ENCODE data around the gene DCP2.

Gene DCP2

DNA sequence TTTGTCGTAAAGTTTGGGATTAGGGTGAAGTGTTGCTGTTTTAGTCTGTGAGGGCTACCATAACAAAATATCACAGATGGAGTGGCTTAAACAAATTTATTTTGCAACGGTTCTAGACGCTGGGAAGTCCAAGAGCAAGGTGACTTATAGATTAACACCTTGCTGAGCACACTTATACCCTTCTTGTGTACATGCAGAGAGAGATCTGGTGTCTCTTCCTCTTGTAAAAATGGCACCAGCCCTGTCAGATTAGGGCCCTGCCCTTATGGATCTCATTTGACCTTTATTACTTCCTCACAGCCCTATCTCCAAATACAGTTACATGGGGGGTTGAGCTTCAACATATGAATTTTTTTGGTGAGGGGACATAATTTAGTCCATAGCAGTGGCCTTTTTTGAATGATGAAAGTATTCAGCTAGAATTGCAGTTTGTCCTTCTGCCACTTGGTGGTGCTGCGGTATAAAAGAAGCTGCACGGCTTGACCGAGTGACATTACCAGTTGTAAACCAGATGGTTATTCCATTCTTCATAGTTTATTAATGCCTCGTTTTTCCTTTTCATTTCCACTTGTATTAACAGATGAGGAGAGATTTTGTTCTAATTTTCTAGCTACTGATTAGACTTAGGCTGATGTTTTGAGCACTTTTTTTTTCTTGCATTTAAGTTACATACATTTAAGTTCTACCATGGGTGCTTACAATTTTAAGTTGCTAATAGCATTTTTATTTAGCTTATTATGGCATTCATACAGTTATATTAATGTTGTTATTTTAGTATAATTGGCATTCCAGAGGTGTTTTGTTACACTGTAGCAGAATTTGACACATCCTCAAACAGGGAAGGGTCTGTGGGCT lies 19.4 kb downstream of the DCP2 start:
- H3K9ac ChIP-seq (ENCODE audit: low read length) = no peak overlapping the region
- H3K27me3 ChIP-seq (ENCODE audit: control insufficient read depth, insufficient read depth, low read length) = no peaks in the 10 kb centered on the region
- no peaks in the 10 kb centered on the region for H3K9me3 ChIP-seq (ENCODE audit: control insufficient read depth, low read depth, low read length)
- H3K4me1 ChIP-seq (ENCODE audit: control insufficient read depth, low read depth, low read length) = no peaks in the 10 kb centered on the region
- no peak overlapping the region for H3K4me3 ChIP-seq (ENCODE audit: low read length)
- H3K27ac ChIP-seq (ENCODE audit: low read length) = no peak overlapping the region
- peaks cover 23% of the 10 kb centered on the region for H3K36me3 ChIP-seq (ENCODE audit: control insufficient read depth, low read depth, low read length)

DNA sequence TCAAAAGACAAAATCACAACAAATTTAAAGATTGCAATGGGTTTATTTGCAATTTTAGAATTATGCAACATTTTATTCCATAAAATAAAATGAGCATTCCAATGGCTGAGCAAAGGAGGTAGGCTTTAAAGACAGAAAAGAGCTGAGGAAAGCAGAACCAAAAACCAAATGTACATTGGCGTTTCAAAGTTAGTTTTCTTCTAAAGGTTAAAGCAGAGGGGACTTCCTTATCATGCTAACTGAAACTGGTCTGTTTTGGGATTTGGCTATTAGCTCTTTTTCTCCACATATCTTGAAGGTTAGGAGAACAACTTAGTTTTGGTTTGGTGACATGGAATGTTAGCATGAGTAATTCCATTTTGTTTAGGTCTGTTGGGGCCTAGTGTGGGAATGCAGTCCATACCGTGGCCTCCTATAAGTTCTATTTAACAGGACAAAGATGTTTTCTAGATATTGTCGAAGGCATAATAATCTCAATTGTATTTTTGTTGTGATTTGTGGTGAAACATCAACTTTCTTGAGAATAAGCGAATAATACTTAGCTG lies 20.3 kb downstream of the DCP2 start:
- Histone ChIP-seq H3K27me3 (ENCODE audit: control insufficient read depth, insufficient read depth, low read length) (no peaks in the 10 kb centered on the region), H3K27ac (ENCODE audit: low read length) (no peak overlapping the region), H3K9me3 (ENCODE audit: control insufficient read depth, low read depth, low read length) (no peaks in the 10 kb centered on the region), H3K36me3 (ENCODE audit: control insufficient read depth, low read depth, low read length) (peaks cover 32% of the 10 kb centered on the region), H3K9ac (ENCODE audit: low read length) (no peak overlapping the region), H3K4me1 (ENCODE audit: control insufficient read depth, low read depth, low read length) (no peaks in the 10 kb centered on the region), H3K4me3 (ENCODE audit: low read length) (no peak overlapping the region)

DNA sequence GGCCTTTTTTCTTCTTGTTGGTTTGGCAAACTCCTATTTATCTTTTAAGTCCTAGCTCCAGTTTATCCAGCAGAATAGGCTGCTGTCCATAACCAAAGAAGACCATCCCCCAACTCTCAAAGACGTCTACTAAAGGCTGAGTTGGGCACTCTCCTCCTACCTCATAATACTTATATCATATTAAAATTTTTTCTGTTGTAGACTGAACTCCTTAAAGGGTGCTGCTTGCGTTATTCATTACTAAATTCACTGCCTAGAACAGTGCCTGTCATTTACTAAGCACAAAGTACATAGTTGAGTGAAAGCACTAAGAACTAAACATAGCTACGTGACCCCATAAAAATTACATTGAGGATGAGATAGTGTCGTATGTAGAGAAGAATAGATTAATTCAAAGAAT lies 21.7 kb downstream of the DCP2 start:
- H3K9ac ChIP-seq (ENCODE audit: low read length) = no peak overlapping the region
- no peak overlapping the region for H3K27ac ChIP-seq (ENCODE audit: low read length)
- H3K9me3 ChIP-seq (ENCODE audit: control insufficient read depth, low read depth, low read length) = no peaks in the 10 kb centered on the region
- H3K4me3 ChIP-seq (ENCODE audit: low read length) = no peak overlapping the region
- H3K36me3 ChIP-seq (ENCODE audit: control insufficient read depth, low read depth, low read length) = peaks cover 40% of the 10 kb centered on the region
- no peaks in the 10 kb centered on the region for H3K27me3 ChIP-seq (ENCODE audit: control insufficient read depth, insufficient read depth, low read length)
- H3K4me1 ChIP-seq (ENCODE audit: control insufficient read depth, low read depth, low read length) = no peaks in the 10 kb centered on the region

DNA sequence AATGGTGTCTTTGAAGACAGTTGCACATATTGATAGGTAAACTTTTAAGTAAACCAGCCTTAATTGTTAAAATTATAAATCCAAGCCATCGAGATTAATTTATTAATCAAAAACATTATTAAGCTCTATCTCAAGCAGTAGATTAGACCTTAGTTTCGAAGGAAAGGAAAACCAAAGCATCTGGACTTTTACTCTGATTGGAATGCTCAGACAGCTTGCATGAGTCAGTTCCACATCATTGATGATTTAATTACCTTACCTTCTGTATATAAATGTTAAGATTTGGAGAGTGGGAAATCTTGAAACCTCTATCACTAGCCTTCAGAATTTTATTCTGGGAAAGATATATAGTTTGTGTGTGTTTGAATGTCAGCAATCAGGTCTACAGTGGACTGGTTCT lies 23.9 kb downstream of the DCP2 start:
- H3K36me3 ChIP-seq (ENCODE audit: control insufficient read depth, low read depth, low read length) = peaks cover 47% of the 10 kb centered on the region
- H3K27me3 ChIP-seq (ENCODE audit: control insufficient read depth, insufficient read depth, low read length) = no peaks in the 10 kb centered on the region
- H3K9ac ChIP-seq (ENCODE audit: low read length) = no peak overlapping the region
- no peaks in the 10 kb centered on the region for H3K4me1 ChIP-seq (ENCODE audit: control insufficient read depth, low read depth, low read length)
- no peak overlapping the region for H3K27ac ChIP-seq (ENCODE audit: low read length)
- no peak overlapping the region for H3K4me3 ChIP-seq (ENCODE audit: low read length)
- no peaks in the 10 kb centered on the region for H3K9me3 ChIP-seq (ENCODE audit: control insufficient read depth, low read depth, low read length)

DNA sequence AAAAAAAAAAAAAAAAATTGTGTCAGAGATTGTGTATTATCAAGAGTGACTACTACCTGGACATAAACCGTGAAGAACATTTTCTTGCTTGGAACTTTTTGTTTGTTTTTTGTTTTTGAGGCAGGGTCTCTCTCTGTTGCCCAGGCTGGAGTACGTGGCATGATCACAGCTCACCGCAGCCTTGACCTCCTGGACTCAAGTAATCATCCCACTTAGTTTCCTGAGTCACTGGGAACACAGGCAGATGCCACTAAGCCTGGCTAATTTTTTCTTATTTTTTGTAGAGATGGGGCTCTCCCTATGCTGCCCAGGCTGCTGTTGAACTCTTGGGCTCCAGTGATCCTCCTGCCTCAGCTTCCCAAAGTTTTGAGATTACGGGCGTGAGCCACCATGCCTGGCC lies 25.8 kb downstream of the DCP2 start:
- Histone ChIP-seq H3K4me3 (ENCODE audit: low read length) (no peak overlapping the region), H3K27me3 (ENCODE audit: control insufficient read depth, insufficient read depth, low read length) (no peaks in the 10 kb centered on the region), H3K27ac (ENCODE audit: low read length) (no peak overlapping the region), H3K9ac (ENCODE audit: low read length) (no peak overlapping the region), H3K9me3 (ENCODE audit: control insufficient read depth, low read depth, low read length) (no peaks in the 10 kb centered on the region), H3K4me1 (ENCODE audit: control insufficient read depth, low read depth, low read length) (no peaks in the 10 kb centered on the region), H3K36me3 (ENCODE audit: control insufficient read depth, low read depth, low read length) (peaks cover 53% of the 10 kb centered on the region)

DNA sequence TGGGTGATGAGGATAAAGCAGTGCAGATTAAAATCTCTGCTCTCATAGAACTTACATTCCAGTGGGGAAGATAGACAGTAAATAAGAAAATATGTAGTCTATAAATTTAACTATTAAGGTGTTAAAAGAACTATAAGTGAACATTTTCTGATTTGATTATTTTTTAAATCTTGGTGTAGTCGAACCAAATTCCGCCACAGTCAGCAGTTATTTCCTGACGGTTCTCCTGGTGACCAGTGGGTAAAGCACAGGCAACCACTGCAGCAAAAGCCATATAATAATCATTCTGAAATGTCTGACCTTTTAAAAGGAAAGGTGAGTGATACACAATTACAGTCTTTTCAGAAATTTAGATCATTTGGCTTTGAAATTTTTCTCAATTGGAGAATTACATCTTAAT lies 27.2 kb downstream of the DCP2 start:
- H3K36me3 ChIP-seq (ENCODE audit: control insufficient read depth, low read depth, low read length) = peaks cover 66% of the 10 kb centered on the region
- no peak overlapping the region for H3K9ac ChIP-seq (ENCODE audit: low read length)
- no peaks in the 10 kb centered on the region for H3K4me1 ChIP-seq (ENCODE audit: control insufficient read depth, low read depth, low read length)
- no peaks in the 10 kb centered on the region for H3K27me3 ChIP-seq (ENCODE audit: control insufficient read depth, insufficient read depth, low read length)
- H3K27ac ChIP-seq (ENCODE audit: low read length) = no peak overlapping the region
- no peaks in the 10 kb centered on the region for H3K9me3 ChIP-seq (ENCODE audit: control insufficient read depth, low read depth, low read length)
- no peak overlapping the region for H3K4me3 ChIP-seq (ENCODE audit: low read length)

DNA sequence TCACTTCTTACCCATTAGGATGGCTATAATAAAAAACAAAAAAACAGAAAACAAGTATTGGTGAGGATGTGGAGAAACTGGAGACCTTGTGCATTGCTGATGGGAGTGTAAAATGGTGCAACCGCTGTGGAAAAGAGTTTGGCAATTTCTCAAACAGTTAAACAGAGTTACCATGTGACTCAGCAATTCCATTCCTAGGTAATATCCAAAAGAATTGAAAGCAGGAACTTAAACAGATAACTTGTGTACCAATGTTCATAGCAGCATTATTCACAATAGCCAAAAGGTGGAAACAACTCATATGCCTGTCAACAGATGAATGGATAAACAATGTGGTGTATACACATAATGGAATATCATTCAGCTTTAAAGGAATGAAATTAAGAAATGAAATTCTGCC lies 28.9 kb downstream of the DCP2 start:
- H3K9me3 ChIP-seq (ENCODE audit: control insufficient read depth, low read depth, low read length) = no peaks in the 10 kb centered on the region
- H3K27me3 ChIP-seq (ENCODE audit: control insufficient read depth, insufficient read depth, low read length) = no peaks in the 10 kb centered on the region
- H3K4me3 ChIP-seq (ENCODE audit: low read length) = no peak overlapping the region
- peaks cover 79% of the 10 kb centered on the region for H3K36me3 ChIP-seq (ENCODE audit: control insufficient read depth, low read depth, low read length)
- H3K27ac ChIP-seq (ENCODE audit: low read length) = no peak overlapping the region
- H3K9ac ChIP-seq (ENCODE audit: low read length) = no peak overlapping the region
- no peaks in the 10 kb centered on the region for H3K4me1 ChIP-seq (ENCODE audit: control insufficient read depth, low read depth, low read length)

DNA sequence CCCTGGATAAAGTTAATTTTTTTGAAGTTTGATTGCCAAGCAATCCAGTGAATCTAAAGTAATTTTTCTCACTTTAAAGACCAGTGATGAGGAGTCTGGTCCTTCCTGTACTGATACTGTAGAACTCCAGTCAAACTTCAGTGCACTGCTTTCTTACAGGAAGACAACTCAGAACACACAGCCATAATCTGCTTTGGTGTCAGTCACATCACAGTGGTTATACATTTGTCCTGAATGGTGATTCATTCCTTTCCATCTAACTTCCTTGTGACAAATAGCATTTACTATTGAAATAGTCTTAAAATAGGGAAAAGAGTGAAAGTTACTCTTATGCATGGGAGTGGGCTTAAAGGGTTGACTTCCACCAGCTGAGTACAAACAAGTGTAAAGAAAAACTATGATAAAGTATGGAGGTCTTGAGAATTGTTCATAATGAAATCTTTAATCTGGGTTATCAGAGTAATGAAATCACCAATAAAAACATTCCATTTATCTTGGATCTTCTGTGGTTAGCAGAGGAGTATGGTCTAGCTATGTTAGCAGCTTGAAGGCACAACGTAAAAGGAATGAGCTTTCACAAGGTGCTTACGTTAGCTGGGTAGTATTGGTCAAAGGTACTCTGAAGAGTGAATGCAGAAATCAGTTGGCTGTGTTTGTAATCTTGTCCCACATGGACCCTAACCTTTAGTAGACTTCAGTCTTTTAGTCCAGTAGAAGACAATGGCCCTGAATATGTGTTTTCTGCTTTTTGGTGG lies 41.5 kb downstream of the DCP2 start:
- peaks cover 30% of the 10 kb centered on the region for H3K36me3 ChIP-seq (ENCODE audit: control insufficient read depth, low read depth, low read length)
- H3K27me3 ChIP-seq (ENCODE audit: control insufficient read depth, insufficient read depth, low read length) = no peaks in the 10 kb centered on the region
- no peak overlapping the region for H3K9ac ChIP-seq (ENCODE audit: low read length)
- H3K4me3 ChIP-seq (ENCODE audit: low read length) = no peak overlapping the region
- H3K27ac ChIP-seq (ENCODE audit: low read length) = no peak overlapping the region
- H3K4me1 ChIP-seq (ENCODE audit: control insufficient read depth, low read depth, low read length) = no peaks in the 10 kb centered on the region
- H3K9me3 ChIP-seq (ENCODE audit: control insufficient read depth, low read depth, low read length) = no peaks in the 10 kb centered on the region

DNA sequence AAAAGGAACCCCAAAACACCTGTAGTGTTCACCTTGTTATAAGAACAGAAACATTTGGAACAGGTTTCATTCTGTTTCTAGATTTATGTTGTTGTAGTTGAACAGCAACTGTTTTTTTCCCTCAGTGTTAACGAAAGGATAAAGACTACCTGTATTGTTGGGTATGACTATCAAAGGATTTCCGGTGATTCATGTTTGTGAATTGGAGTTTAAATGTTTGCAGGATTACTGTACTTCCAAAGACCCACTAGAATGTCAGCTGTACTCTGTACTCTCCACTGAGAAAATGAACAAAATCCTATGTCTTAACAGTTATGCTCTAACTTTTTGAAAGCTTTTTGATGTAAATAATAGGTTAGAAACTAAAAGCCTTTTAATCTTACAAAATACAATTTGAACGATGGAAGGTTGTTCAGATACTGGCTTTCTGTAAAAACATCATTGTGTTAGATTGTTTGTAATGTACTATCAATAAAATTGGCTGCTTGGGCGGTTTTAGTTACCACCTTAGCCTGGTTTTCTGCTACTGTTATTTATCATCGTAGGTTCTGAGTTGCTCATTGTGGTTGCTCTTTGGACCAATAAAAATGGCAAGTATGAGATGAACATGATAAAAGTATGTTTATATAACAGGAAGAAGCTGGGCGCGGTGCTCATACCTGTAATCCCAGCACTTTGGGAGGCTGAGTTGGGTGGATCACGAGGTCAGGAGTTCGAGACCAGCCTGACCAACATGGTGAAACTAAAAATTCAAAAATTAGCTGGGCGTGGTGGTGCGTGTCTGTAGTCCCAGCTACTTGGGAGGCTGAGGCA lies 44.1 kb downstream of the DCP2 start:
- H3K9me3 ChIP-seq (ENCODE audit: control insufficient read depth, low read depth, low read length) = no peaks in the 10 kb centered on the region
- no peak overlapping the region for H3K4me3 ChIP-seq (ENCODE audit: low read length)
- peaks cover 24% of the 10 kb centered on the region for H3K36me3 ChIP-seq (ENCODE audit: control insufficient read depth, low read depth, low read length)
- H3K4me1 ChIP-seq (ENCODE audit: control insufficient read depth, low read depth, low read length) = no peaks in the 10 kb centered on the region
- H3K27me3 ChIP-seq (ENCODE audit: control insufficient read depth, insufficient read depth, low read length) = no peaks in the 10 kb centered on the region
- no peak overlapping the region for H3K27ac ChIP-seq (ENCODE audit: low read length)
- H3K9ac ChIP-seq (ENCODE audit: low read length) = no peak overlapping the region

DNA sequence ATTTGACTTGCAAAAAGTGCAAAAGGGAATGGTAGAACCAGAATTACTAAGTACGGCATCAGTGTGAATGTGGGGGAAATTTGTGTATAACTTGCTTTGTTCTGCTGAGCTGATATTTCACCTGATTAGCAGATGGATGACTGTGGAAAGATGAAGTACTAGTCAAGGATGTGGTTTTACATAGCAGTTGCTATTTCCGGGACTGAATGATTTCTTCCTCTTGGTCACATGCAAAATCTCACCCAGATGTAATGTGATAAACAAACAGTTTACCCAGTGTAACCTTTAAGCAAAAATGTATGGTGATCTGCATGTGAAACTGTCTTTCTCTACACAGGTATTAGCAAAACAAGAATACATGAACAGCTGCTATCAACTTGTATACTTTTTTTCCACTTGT lies 46.1 kb downstream of the DCP2 start:
- Histone ChIP-seq H3K27me3 (ENCODE audit: control insufficient read depth, insufficient read depth, low read length) (no peaks in the 10 kb centered on the region), H3K4me1 (ENCODE audit: control insufficient read depth, low read depth, low read length) (no peaks in the 10 kb centered on the region), H3K9ac (ENCODE audit: low read length) (no peak overlapping the region), H3K36me3 (ENCODE audit: control insufficient read depth, low read depth, low read length) (peaks cover 35% of the 10 kb centered on the region), H3K27ac (ENCODE audit: low read length) (no peak overlapping the region), H3K4me3 (ENCODE audit: low read length) (no peak overlapping the region), H3K9me3 (ENCODE audit: control insufficient read depth, low read depth, low read length) (no peaks in the 10 kb centered on the region)

DNA sequence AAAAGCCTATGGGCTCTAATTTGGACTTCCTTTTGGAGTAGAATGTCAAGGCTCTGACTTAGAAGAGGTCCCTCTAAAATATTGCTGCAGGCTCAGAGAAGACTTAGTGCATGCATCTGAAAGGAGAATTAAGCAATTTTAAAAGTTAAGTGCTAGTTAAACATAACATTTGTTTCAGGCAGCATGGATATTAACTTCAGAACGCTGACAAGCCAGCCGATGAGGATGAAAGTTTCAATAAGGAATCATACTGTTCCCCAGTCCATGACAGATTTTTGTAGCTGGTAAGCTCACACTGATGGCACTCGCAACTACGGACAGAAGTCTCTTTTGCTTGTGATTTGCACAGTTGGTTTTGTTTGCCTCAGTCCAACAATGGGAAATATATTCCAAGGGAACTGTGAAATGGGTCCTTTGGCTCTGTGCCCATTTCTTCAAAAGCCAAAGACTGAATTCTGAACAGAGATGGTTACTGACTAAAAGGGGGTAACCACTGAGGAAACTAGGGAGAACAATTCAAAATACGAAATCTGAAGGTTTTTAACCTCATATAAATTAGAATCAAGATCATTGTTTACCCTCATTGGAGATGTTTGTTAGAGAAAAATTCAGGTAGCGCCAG lies 47.6 kb downstream of the DCP2 start:
- Histone ChIP-seq H3K27me3 (ENCODE audit: control insufficient read depth, insufficient read depth, low read length) (no peaks in the 10 kb centered on the region), H3K9me3 (ENCODE audit: control insufficient read depth, low read depth, low read length) (no peaks in the 10 kb centered on the region), H3K27ac (ENCODE audit: low read length) (no peak overlapping the region), H3K4me1 (ENCODE audit: control insufficient read depth, low read depth, low read length) (no peaks in the 10 kb centered on the region), H3K4me3 (ENCODE audit: low read length) (no peak overlapping the region), H3K36me3 (ENCODE audit: control insufficient read depth, low read depth, low read length) (peaks cover 38% of the 10 kb centered on the region), H3K9ac (ENCODE audit: low read length) (no peak overlapping the region)
